HT-29 (cell line): ENCODE data around the gene GPR78. TPM values are rescaled to one million over a fixed set of nuclear protein-coding genes. Genes with fewer than 3 reads are reported as not detected.
"Not testable (repeated sequence)": the region's sequence is repeated elsewhere in the genome, so short reads cannot be mapped to it uniquely, and the experiment has no call there.

Source experiments
- DNase-seq: peaks from one replicate; pipeline ENCODE4 v3.0.0-alpha.2; 2015; ENCODE audit warnings: low spot score
- total RNA-seq: library from RNA; depleted of rRNA; stranded (reverse); fragments of >200 nt; shearing (Covaris generic); gene quantifications from 2 replicates; pipeline ENCODE4 v1.2.3, GENCODE V29; 2014; rRNA removed

GPR78 gene
- total RNA-seq, 1 experiment from 2014 or later: not detected

DNA sequence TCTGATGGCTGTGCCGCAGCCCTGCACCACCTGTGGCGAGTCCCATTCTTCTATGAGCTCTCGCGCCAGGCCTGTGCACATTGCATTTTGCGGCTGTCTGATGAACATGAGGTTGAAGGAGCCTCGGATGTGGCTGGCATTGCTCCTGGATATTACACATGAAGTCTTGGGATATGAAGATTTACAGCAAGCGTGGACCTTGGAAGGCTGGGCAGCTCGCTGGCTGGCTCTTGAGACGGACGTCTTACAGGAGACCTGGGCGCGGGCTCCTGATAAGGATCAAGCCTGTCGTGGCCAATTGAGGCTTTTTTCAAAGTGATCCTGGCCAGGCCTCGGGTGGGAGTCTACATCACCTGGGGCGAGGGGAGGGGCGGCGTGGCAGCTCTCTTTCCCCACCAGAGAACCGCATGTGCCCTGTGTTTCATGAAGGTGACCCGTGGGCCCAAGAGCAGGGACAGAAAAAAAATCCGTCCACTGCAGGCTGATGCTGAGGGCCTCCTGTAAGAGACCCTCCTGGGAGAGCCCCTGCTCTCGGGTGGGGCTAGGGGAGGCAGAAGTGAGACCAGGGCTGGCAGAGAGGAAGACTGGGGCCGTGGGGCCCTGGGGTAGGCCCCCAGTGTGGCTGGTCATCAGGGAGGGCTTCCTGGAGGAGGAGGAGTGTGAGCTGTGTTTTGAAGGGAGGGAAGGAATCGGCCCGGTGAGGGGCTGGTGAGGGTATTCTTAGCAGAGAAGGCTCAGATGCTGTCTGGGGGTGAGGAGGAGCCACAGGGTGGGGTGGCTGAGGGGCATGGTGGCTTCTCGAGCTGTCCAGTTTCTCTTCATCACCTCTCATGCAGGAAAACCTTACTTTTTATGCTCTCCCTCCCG, 36.0 kb downstream of the GPR78 start:
- DNase-seq: no peak

DNA sequence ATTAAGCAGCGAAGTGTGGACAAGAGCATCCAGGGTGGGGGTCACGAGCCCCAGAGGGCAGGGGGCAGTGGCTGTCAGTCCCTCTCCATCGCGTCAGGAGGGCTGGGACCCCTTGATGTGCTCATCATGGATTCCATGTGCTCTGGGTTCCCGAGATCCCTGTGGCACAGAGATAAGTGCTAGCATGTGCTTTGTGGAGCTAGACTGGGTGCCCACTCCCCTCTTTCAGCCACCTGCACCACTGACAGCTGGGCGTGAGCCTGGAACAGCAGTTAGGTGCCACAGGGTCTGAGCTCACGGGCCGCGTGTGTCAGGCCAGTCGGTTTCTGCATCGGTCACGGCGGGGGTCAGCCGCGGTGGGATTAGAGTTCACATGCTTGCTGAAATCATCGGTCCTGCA, 36.6 kb downstream of the GPR78 start:
- DNase-seq: no peak

DNA sequence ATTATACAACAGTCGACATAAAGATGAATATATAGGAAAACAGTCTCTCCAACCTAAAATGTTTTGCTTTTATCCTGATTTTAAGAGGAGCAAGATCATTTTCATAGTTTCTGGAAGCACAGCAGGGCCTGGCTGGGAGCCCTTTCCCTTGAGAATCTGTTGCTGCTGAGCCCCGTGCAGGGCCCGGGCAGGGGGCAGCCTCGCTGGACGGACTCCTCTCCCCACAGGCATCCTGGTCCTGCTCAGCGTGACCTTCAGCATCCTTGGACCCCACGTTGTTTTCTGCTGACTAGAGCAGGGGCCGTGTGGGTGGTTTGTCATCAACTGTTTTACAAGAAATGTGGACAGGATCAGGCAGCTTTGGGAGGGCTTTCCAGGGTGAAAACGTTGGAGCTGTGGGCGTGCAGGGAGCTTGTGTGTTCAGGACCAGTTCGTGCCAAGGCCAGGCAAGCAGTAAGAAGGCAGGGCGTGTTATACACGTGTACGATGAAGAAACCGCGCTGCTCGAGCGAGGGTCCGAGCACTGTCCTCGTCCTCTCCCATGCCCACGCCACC, 37.4 kb downstream of the GPR78 start:
- no peak for DNase-seq

DNA sequence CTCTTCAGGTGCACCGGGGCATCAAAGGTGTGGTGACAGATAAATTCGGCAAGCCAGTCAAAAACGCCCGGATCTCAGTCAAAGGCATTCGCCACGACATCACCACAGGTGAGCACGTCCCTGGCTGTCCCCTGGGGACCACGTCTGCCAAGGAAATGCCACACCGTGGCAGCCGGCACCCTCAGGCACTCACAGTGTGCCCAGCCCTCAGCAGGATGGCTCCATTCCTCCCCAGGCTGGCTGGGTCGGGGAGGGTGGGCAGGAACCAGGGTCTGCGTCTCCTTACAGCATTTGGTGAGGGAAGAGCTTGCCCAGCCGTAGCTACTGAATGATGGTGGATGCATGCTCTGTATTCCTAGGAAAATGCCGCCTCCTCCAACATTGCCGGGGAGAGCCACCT, 38.2 kb downstream of the GPR78 start:
- no peak for DNase-seq

DNA sequence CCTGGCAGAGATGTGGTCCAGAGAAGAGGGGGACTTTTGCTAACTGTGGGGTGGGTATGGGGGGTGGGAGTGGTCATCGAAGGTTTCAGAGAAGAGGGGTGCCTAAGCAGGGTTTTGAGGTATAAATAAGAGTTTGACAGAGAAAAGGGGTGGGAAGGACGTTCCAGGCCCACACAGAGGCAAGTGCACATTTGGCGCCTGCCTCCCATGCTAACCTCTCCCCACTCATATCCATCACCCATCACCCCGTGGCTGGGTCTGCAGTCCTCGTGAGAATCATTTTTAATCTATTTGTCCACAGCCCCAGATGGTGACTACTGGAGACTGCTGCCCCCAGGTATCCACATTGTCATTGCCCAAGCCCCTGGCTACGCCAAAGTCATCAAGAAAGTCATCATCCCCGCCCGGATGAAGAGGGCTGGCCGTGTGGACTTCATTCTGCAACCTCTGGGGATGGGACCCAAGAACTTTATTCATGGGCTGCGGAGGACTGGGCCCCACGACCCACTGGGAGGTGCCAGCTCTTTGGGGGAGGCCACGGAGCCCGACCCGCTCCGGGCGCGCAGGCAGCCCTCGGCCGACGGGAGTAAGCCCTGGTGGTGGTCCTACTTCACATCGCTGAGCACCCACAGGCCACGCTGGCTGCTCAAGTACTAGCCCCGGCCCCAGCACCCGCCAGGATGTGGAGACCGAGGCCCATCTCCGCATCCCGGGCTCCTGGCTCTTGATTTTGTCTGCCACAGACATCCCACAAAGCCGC, 38.9 kb downstream of the GPR78 start:
- DNase-seq: no peak

DNA sequence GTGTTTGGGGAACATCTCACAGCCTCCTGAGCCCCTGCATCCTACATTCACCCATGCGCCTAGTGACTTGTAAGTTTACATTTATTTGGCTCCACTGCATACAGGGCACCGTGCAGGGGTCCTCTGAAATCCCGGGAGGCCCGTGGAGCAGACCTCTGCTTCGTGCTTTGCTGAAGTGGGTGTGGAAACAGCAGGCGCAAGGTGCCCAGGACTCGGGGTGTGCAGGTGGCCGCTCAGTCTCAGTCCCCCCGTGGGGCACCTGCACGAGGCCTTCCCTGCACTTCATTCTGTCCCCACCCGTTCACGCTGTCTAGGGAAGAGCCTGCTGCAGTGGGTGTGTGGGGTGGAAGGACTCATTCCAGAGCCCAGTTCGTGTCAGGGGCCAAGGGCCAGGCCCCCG, 40.9 kb downstream of the GPR78 start:
- not testable (repeated sequence) for DNase-seq

DNA sequence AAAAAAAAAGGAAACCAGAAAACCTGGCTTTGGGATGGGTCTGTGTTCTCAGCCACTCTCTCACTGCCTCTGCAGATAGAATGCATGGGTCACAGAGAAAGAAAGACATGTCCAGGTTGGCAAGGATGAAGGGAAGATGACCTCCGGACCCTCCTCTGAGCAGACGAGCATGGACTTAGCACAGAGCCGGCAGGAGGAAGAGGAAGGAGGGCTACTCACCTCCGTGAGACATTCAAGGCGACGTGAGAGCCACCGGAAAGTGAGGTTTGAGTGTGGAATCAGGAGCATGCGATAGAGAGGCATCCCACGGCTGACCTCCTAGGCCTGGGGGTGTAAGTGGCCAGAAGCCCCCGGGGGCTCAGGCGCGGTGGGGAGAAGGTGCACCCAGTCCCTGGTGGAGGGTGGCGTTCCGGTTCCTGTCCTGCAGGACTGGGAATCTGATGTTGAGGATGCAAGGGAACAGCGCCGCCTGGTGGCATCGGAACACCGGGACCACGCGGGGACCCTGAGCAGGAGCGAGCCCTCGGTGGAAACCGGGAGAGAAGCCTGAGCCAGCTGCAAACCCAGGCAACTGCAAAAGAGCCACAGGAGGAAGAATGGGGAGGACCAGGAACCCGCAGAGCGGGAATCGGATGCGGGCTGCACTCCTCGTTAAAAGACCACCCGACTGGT, 44.5 kb downstream of the GPR78 start:
- not testable (repeated sequence) for DNase-seq

DNA sequence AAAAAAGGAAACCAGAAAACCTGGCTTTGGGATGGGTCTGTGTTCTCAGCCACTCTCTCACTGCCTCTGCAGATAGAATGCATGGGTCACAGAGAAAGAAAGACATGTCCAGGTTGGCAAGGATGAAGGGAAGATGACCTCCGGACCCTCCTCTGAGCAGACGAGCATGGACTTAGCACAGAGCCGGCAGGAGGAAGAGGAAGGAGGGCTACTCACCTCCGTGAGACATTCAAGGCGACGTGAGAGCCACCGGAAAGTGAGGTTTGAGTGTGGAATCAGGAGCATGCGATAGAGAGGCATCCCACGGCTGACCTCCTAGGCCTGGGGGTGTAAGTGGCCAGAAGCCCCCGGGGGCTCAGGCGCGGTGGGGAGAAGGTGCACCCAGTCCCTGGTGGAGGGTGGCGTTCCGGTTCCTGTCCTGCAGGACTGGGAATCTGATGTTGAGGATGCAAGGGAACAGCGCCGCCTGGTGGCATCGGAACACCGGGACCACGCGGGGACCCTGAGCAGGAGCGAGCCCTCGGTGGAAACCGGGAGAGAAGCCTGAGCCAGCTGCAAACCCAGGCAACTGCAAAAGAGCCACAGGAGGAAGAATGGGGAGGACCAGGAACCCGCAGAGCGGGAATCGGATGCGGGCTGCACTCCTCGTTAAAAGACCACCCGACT, 50.2 kb downstream of the GPR78 start:
- not testable (repeated sequence) for DNase-seq

DNA sequence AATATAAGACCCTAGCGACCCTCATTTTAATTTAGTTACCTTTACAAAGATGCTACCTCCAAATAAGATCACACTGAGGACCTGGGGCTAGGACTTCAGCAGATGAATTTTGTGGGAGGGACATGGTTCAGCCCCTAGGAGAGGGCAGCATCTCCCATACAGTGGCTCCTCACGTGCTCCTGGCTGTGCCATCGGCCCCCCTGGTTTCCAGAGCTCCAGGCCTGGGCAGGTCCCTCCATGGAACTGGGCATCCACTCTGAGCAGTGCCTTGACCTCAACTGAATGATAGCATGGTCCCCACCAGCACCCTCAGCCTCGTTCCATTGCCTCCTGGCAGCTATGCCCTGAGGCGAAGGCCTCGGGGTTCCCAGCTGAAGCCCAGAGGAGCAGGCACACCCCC, 51.7 kb downstream of the GPR78 start:
- DNase-seq: not testable (repeated sequence)

DNA sequence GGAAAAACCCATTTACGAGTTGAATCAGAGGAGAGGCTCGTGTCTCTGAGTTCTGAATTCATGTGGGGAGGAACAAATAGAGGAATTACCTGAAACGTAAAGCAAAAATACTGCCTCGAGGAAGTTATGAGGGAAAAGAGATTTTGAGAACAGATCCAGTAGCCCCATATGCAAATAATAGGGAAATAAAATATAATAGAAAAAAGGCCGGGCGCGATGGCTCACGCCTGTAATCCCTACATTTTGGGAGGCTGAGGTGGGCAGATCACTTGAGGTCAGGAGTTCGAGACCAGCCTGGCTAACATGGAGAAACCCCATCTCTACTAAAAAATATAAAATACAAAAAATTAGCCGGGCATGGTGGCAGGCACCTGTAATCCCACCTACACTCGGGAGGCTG, 54.6 kb downstream of the GPR78 start:
- DNase-seq: not testable (repeated sequence)

DNA sequence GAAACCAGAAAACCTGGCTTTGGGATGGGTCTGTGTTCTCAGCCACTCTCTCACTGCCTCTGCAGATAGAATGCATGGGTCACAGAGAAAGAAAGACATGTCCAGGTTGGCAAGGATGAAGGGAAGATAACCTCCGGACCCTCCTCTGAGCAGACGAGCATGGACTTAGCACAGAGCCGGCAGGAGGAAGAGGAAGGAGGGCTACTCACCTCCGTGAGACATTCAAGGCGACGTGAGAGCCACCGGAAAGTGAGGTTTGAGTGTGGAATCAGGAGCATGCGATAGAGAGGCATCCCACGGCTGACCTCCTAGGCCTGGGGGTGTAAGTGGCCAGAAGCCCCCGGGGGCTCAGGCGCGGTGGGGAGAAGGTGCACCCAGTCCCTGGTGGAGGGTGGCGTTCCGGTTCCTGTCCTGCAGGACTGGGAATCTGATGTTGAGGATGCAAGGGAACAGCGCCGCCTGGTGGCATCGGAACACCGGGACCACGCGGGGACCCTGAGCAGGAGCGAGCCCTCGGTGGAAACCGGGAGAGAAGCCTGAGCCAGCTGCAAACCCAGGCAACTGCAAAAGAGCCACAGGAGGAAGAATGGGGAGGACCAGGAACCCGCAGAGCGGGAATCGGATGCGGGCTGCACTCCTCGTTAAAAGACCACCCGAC, 55.8 kb downstream of the GPR78 start:
- DNase-seq: not testable (repeated sequence)

Other genes starting within 250 kb of the GPR78 start
- gene ACOX3, start 139.7 kb upstream of the GPR78 start, total RNA-seq: 7.5 and 9.7 TPM in 2 replicates
- gene TRMT44, start 139.6 kb upstream of the GPR78 start, total RNA-seq: 26.8 and 34.0 TPM in 2 replicates
- not detected in 2 replicates for gene CPZ, start 12.4 kb downstream of the GPR78 start, total RNA-seq